ENCODE results near the gene APLP2.

The APLP2 gene

DNA sequence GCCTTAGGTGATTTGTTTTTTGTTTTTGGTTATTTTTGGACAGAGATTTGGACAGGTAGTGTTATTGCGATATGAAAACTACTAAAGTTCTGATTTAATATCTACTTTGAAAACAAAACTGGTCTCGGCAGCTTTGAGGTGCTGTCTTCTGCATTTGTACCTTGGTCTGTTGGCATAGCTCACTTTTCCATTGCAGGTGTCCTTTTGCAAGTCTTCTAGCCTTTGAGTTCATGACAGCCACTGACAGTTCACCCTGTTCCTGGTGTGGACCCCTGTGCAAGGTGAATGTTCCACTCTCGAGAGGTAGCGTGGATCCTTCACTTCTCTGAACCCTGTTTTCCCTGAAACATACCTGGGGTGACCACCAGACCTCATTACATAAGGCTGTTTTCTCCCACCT, 45.0 kb downstream of the APLP2 start:
- DNase-seq (ENCODE audit: insufficient read length, low spot score), result no peak
- FAIRE-seq, result no peak

GRCh38 chr11:130115218-130115617, 45.5 kb downstream of the APLP2 start:
- no peak for DNase-seq (ENCODE audit: insufficient read length, low spot score)
- TF ChIP-seq, protein P1, sequence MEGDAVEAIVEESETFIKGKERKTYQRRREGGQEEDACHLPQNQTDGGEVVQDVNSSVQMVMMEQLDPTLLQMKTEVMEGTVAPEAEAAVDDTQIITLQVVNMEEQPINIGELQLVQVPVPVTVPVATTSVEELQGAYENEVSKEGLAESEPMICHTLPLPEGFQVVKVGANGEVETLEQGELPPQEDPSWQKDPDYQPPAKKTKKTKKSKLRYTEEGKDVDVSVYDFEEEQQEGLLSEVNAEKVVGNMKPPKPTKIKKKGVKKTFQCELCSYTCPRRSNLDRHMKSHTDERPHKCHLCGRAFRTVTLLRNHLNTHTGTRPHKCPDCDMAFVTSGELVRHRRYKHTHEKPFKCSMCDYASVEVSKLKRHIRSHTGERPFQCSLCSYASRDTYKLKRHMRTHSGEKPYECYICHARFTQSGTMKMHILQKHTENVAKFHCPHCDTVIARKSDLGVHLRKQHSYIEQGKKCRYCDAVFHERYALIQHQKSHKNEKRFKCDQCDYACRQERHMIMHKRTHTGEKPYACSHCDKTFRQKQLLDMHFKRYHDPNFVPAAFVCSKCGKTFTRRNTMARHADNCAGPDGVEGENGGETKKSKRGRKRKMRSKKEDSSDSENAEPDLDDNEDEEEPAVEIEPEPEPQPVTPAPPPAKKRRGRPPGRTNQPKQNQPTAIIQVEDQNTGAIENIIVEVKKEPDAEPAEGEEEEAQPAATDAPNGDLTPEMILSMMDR (IDR thresholded peaks at IDR 0.05; ENCODE audit: insufficient read depth, missing control alignments), result no peak
- no peak for FAIRE-seq

More for the DNA sequence above, 45.0 kb downstream of the APLP2 start:
- TF ChIP-seq, protein P1 (IDR thresholded peaks at IDR 0.05; ENCODE audit: insufficient read depth, missing control alignments), result no peak

DNA sequence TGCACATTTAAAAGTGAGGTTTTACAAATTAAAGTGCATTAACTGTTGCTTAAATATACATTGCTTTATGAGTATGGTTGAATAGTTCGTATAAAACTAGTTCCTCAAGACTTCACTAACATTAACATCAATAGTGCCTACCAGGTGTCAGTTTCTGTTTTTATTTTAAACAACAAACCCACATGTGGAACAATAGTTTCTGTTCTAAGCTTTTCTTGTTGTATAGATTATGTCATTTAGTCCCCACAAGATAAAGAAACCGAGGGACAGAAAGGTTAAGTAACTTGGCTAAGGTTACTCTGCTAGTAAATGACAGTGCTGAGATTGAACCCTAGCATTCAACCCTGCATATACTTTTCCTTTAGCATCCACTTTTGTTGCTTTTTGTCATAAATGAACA, 48.5 kb downstream of the APLP2 start:
- DNase-seq (ENCODE audit: insufficient read length, low spot score), result no peak
- FAIRE-seq, result no peak
- TF ChIP-seq, protein P1 (IDR thresholded peaks at IDR 0.05; ENCODE audit: insufficient read depth, missing control alignments), result no peak

GRCh38 chr11:130118636-130119387, 49.1 kb downstream of the APLP2 start:
- no peak for DNase-seq (ENCODE audit: insufficient read length, low spot score)
- no peak for FAIRE-seq
- TF ChIP-seq, protein P1 (IDR thresholded peaks at IDR 0.05; ENCODE audit: insufficient read depth, missing control alignments), result no peak

- DNase-seq (ENCODE audit: insufficient read length, low spot score), result no peak
- no peak for FAIRE-seq
- TF ChIP-seq, protein P1 (IDR thresholded peaks at IDR 0.05; ENCODE audit: insufficient read depth, missing control alignments), result no peak
These were observed 50.4 kb downstream of the APLP2 start for GRCh38 chr11:130120045-130120444.

- TF ChIP-seq, protein P1 (IDR thresholded peaks at IDR 0.05; ENCODE audit: insufficient read depth, missing control alignments), result no peak
- DNase-seq (ENCODE audit: insufficient read length, low spot score) (no peak), FAIRE-seq (no peak)
These were observed 51.8 kb downstream of the APLP2 start for GRCh38 chr11:130121445-130121978.

GRCh38 chr11:130122141-130122575, 52.5 kb downstream of the APLP2 start:
- FAIRE-seq, result no peak

More at GRCh38 chr11:130122141-130122575, 52.5 kb downstream of the APLP2 start:
- no peak for DNase-seq (ENCODE audit: insufficient read length, low spot score)
- TF ChIP-seq, protein P1 (IDR thresholded peaks at IDR 0.05; ENCODE audit: insufficient read depth, missing control alignments), result no peak

Measured in D721Med (cell line).